Activated gamma-delta T cell treated with anti-CD3 and anti-CD28 coated beads, Interleukin-2, amount 50 U/mL, for 16 hours (primary cell): ENCODE measurements around the gene LSM4.

Experiments
- DNase-seq: peaks from one replicate; pipeline ENCODE4 v3.0.0-alpha.2; 2020; ENCODE audit warnings: low read depth

LSM4 gene

DNA sequence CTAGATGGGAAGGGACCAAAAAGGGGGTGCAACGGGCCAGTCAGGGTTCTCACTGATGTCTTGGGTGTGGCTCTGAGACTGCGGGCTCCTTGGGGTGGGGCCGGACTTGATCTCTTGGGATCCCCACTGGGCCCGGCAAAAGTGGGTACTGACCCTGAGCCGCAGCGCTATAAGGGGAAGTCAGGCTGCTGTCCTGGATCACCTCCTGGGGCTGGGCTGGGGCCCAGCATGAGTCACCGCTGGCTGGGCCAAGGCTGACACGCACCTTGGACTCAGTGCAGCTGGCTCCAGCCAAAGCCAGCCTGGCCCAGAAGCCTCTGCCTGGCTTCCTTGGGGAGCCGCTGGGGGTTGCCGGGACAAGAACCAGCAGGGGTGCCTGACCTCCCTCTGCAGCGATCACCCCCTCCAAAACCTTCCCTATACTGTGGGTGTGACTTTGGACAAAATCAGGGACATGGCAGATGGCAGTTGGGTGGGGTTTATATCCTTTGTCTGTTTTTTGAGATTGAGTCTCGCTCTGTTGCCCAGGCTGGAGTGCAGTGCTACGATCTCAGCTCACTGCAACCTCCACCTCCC, 48.0 kb downstream of the LSM4 start:
- DNase-seq = no peak

DNA sequence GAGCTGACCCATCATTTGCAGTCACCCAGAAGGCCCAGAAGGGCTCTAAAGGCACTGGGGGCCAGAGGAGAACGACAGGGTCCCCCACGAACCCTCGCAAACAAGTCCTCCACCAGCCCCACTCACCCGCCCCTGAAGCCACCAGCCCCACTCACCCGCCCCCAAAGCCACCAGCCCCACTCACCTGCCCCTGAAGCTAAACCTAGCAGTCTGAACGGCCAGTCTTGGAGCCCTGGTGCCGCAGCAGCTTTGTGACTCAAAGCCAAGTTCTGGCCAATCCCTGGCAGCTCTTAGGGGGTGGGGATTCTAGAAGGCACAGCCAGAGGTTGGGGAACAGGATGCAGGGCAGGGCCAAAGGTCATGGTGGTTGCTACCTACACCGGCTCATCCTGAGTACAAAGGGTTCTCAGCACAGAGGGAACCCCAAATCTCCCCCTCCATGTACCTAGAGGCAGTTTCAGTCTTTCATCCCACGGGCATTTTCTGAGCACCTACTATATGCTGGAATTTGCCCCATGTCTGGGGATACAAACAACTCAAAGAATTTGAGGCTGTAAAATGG, 48.6 kb downstream of the LSM4 start, which contains the start of gene IQCN:
IQCN (minus strand) TSS at position 234 of the 562 bp plus-strand sequence. CDS start 4,974 bp downstream, outside the sequence.
- no peak for DNase-seq

DNA sequence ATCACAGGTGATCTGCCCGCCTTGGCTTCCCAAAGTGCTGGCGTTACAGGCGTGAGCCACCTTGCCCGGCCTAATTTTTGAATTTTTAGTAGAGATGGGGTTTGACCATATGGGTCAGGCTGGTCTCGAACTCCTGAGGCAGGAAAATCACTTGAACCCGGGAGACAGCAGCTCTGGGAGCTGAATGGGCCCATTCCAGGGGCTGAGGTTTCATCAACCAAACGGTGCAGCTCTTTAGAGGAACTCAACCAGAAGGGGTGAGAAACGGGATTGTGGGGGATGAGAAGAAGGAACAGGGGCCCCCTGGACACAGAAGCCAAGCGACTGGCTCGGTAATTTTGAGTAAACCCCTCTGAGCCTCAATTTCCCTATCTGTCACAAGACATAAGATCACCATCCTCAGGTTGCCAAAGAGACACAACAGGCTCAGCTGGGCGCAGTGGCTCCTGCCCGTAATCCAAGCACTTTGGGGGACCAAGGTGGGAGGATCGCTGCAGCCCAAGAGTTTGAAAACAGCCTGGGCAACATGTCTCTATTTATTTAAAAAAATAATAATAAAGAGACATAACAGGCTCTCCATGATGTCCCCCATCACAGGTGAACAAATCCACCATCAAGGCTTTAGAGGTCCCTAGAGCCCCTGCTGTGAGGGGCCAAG, 49.2 kb downstream of the LSM4 start:
- DNase-seq = no peak

DNA sequence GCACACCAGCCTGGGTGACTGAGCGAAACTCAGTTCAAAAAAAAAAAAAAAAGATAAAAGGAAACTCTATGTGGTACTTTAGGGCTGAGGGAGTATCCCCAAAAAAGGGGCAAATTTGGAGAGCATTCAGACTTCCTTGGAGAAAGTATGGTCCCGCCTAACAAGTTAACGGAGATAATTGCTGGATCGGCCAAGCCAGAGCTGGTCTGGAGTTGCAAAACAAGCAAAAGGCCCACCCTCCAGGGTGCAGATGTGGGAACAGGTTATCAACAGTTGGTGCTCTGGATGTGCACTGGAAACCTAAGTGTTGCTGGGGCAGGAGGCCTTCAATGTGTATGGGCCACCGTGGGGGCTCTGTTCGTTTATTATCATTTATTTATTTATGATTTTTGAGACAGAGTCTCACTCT, 51.4 kb downstream of the LSM4 start:
- no peak for DNase-seq

DNA sequence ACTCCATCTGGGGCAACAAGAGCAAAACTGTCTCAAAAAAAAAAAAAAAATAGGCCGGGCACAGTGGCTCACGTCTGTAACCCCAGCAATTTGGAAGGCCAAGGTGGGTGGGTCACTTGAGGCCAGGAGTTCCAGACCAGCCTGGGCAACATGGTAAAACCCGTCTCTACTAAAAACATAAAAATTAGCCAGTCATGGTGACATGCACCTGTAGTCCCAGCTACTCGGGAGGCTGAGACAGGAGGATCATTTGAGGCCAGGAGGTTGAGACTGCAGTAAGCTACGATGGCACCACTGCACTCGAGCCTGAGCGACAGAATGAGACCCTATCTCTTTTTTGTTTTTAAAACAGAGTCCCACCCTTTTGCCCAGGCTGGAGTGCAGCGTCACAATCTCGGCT, 52.5 kb downstream of the LSM4 start:
- DNase-seq = no peak

DNA sequence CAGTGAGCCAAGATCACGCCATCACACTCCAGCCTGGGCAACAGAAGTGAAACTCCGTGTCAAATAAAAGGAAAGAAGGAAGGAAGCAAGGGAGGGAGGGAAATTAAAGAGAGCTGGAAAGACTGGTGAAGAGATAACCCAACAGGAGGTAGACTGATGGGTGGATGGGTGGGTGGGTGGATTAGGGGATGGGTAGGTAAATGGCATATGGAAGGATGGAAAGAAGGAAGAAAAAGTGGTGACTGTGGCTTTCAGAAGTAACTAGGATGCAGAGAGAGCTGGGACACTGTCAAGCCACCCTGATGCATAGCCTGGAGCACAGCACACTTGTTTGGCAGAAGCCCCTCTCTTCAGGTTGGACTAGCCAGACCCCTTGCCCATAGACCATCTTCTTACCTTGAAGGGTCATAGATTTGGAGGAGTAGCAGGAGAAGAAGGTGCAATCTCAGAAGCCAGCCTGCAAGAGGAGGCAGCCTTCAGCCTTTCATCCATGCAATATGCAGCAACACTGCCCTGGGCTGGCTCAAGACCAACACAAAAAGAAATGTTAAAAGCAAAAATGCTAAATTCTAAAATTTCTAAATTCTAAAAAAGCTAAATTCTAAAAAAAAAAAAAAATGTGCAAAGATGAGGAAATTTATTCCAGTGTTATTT, 53.7 kb downstream of the LSM4 start:
- DNase-seq = no peak

DNA sequence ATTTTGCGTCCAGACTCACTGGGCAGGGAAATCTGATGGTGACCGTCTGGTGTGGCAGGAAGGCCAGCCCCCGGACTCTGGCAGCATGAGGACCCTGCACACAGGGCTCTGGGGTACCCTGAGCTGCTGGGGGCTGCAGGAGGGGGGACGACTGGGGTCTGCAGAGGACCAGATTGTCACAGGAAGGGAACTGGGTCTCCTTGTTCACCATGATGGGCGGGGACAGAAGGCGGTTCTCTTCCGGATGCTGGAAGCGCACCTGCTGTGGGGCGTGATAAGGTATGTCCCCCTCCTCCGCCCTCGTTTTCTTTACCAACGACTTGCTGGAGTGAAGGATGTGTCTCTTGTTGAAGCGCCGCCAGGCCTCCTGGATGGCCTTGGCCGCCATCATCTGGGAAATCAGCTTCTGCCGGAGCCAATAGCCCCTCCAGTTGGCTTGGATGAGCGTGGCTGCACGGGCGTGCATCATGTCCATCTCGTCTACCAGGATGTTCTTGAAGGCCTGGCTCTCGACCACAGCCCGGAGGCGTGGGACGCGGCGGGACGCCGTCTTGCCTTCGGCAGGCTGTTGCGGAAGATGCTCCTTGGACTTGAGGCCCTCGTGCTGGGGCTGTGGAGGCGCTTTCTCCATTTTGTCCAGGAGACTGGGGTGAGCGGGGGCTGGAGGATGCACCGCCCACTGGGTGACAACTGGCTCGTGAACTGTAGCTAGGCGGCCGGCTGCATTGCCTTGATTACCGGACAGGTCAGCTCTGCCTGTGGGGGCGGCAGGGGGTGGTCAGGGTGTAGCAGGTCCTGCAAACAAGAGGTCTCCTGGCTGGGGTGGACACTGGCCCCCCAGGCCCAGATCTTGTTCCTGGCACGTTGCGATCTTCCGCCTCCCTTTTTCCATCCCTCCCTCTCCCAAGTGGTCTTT, 55.8 kb downstream of the LSM4 start:
- DNase-seq = no peak

DNA sequence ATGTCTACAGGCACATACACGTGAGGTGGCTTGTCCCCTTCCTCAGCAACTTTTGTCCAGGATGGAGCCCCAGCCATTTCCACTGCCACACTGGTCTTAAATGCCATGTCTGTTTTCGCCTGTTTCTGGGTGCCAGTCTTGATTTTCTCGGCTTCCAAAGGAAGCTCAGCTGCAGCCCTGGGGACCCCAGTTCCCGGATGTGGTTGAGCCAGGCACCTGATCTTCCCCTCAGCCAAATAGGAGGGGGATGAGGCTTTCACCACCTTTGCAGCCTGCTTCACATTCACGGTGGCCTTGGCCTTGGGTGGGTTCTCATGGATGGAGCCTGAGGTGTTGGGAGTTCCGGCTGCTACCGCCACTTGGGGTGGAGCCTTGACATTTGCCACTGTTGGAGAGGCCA, 57.3 kb downstream of the LSM4 start:
- no peak for DNase-seq

DNA sequence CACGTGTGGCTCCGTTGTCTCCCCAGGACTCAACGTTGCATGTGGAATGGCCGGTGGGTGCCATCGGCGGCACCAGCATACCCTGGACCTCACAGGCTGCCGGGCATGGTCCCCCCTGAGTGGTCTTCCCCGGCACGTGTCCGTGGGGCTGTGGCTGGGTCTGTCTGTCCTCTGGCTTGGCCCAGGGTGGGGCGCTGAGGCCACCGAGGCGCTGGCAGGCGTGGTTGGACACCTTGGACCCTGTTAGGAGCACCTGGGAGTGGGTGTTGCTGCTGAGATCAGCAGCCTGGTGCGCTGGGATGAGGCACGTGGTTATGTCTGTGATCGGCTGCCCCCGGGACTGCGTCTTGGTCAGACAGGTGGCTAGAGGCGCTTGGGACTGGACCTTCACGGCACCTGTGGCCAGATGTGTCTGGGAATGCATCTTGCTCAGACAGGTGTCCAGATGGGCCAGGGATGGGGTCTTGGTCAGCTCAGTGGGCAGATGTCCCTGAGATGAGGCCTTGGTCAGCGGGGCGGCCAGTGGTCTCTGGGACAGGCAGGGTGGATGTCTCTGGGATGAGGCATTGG, 57.8 kb downstream of the LSM4 start:
- no peak for DNase-seq

DNA sequence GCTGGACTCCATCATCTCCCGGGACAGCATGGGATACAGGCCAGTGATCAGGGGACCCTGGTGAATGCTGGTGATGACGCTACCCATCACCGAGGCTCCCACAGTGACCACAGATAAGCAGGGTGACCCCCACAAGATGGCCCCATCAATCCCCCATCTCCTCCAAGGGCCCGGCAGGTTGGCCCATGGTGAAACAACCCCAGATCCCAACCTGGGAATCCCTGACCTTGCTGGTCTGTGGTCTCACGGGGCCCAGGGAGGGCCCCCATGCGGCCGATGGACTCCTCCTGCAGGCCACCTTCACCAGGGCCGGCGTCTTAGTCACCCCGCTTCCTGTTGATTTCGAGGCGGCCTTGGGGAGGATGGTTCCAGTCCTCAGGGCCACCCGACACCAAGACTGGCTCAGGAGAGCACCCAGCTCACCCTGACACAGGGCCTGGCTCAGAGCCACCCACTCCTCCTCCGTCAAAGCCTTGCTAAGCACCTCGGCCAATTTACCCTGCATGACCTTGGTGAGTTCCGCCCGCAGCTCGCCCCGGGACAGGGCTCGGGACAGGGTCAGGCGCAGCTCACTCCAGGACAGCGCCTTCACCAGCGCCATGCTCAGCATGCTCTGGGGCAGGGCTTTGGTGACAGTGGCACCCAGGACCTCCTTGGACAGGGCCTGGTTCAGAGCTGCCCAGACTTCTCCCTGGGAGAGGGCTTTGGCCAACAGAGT, 58.6 kb downstream of the LSM4 start:
- no peak for DNase-seq

DNA sequence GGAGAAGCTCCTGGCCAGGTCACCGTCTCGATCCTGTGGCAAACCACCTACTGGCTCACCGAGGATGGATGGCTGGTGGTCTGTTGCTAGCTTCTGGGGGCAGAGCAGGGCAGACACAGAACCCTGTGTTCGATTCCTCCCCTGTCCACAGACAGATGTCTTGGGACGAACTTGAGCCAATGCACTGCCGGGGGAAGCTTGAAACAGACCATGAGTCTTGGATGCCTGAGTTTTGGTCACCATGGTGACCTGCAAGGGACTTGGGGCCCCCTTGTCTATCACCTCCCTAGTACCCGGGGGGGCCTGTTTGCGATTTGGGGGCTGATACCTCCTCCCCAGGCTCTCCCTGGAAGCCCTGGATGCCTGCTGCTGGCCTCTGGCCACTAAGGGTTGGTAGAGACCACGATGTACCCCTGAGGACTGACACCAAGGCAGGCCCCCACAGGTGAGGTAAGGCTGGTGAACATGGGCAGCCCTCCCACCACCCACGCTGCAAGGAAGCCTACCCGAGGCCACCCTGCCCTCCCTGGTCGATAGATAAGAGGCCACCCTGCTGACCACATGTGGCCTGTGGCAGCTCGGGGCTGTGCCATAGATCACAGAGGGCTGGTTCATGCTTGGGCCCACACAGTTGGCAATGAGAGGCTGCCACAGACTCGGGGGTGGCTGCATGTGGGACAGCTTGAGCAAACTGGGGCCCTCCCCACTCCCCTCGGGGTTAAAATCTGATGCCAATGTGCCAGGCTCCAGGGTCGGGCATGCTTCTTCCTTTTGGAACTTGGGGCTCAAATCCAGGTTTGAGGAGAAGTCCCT, 59.3 kb downstream of the LSM4 start:
- no peak for DNase-seq

DNA sequence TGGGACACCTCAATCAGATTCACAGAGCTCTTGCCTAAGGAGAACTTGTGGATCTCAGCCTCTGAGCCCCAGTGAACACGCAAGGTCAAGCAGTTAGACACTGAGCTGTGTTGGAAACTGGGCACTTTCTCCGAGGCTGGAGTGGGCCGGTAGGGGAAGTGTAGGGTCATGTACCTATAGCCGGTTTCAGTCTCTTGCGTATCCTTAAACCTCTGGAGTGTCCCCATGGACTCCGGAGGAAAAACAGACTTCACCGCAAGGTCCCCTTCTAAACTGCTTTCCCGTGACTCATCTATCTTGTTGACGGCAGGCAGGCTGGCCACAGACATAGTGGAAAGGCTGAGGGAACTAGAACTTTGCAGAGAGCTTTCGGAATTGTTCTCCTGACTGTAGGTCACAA, 60.0 kb downstream of the LSM4 start:
- no peak for DNase-seq

DNA sequence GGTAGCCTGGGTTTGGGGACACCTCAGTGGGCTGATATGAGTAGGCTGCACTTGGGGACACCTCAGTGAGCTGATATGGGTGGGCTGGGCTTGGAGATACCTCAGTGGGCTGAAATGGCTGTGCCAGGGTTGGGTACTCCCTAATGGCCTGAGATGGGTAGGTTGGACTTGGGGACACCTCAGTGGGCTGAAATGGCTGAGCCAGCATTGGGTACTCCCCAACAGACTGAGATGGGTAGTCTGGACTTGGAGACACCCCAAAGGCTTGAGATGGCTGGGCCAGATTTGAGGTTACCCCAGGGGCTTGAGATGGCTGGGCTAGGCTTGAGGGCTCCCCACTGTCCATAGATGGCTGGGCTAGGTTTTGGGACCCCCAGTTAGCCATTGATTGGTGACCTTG, 60.7 kb downstream of the LSM4 start:
- DNase-seq = no peak

DNA sequence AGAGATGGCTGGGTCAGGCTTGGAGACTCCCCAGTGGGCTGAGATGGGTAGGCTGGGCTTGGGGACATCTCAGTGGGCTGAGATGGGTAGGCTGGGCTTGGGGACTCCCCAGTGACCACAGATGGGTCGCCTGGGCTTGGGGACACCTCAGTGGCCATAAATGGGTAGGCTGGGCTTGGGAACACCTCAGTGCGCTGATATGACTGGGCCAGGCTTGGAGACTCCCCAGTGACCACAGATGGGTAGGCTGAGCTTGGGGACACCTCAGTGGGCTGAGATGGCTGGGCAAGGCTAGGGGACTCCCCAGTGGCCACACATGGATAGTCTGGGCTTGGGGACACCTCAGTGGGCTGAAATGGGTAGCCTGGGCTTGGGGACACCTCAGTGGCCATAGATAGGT, 61.4 kb downstream of the LSM4 start:
- DNase-seq = no peak

DNA sequence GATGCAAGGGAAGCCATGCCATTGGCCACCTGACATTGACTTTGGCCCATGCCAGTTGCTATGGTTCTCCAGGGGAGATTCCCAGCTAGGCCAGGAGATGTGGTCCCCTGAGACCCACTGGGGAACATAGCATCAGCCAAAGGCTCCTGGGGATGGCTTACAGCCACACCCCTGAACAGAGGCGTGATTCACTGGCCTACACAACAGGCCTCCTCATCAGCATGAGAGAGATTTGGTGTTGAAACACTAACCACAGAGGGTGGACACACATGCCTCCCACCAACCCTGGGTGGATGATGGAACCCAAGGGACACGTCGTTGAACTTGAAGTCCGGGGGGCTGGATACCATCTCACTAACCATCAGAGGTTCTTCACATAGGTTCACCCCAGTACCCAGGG, 63.0 kb downstream of the LSM4 start:
- DNase-seq = no peak

DNA sequence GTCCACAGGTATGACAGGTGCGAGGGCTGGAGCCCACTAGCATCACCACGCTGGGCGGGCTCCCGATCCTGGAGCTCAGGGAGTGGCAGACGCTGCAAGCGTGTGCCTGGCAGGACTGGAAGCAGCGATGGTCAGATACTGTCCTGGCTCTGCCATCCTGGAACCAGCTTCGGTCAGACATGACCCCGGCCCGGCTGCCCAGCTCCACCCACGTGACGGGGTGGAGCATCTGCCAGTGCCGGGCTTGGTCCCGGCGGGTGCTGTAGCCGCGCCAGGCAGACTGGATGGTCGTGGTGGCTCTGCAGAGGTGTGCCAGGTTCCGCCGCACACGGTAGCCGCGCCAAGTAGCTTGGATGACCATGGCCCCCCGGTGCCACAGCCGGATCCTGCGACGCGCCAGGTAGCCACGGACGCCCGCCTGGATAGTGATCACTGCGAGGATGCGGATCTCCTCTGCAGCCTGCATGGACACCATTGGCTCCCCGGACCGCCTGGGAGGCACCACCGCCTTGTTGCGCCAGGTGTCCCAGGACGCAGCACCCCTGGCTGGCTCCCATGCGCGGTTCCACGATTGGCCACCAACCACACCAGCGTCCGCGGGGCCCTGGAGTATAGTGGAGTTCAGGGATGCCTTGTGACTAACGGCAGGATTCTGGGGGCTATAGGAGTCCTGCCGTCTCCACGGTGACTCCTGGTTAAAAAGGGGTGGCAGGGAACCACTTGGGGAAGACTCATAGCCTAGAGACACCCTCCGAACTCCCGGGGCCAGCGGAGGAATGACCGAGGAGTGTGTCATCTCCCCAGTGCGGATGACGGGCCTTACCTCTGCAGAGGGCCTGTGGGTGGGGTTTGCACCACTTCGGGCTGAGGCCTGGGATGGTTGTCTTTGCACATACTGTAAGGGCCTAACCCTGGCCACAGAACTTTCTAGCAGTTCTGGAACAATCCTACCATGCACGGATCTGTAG, 65.1 kb downstream of the LSM4 start:
- no peak for DNase-seq
